Muscle of leg (tissue), 16 donors: ENCODE measurements around the gene RCAN2. TPM values are rescaled to one million over a fixed set of nuclear protein-coding genes. Genes with fewer than 3 reads are reported as not detected.

ENCODE experiments used
- DNase-seq: peaks from one replicate; pipeline ENCODE4 v3.0.0; 2013
- H3K27ac ChIP-seq: one replicate; pipeline ENCODE4 v1.5.1; 2013; ENCODE audit warnings: mild to moderate bottlenecking, low read length, control low read depth
- H3K27me3 ChIP-seq: one replicate; pipeline ENCODE4 v1.6.1; 2013; ENCODE audit warnings: low read length; ENCODE audit not compliant: control insufficient read depth, insufficient read depth
- H3K36me3 ChIP-seq: one replicate; pipeline ENCODE4 v1.6.1; 2013; ENCODE audit warnings: low read length; ENCODE audit not compliant: control insufficient read depth, insufficient read depth
- H3K4me1 ChIP-seq: one replicate; pipeline ENCODE4 v1.6.1; 2013; ENCODE audit warnings: low read length; ENCODE audit not compliant: control insufficient read depth, insufficient read depth
- H3K4me3 ChIP-seq: one replicate; pipeline ENCODE4 v1.5.1; 2013; ENCODE audit warnings: low read length, control low read depth
- H3K9me3 ChIP-seq: replicated peaks from 2 replicates; pipeline ENCODE4 v1.6.1; 2013; ENCODE audit warnings: low read depth, low read length; ENCODE audit not compliant: control insufficient read depth
- WGBS: methylation state at CpG from one replicate; pipeline ENCODE4 v1.1.5; 2013; ENCODE audit warnings: missing lambda C conversion rate; ENCODE audit not compliant: insufficient coverage; 5-methylcytosine and 5-hydroxymethylcytosine counted together
- long read RNA-seq, 11 donors: transcript quantifications; one replicate each; lab custom pipeline, GENCODE V29; 2026
- polyA plus RNA-seq, 8 donors: library from polyadenylated mRNA; unstranded; fragments of 120-200 nt; gene quantifications; one replicate each; pipeline versions ENCODE4 v1.2.1 to v1.2.3, GENCODE V29; 2013; ENCODE audit warnings: inconsistent platforms in 1 of 8, low replicate concordance in 1 of 8; ENCODE audit not compliant: insufficient read length in 8 of 8, insufficient read depth in 1 of 8
- total RNA-seq: library from RNA; stranded (reverse); fragments of 120-200 nt; gene quantifications from one replicate; pipeline ENCODE4 v1.2.4, GENCODE V29; 2013

The RCAN2 gene
- total RNA-seq (2.2 TPM), polyA plus RNA-seq (1 to 10 TPM; 2.7 to 8.2 (median 4.5) TPM)
- long read RNA-seq, donor 1 = 0 reads
- long read RNA-seq, donor 2 = 0 reads
- long read RNA-seq, donor 3 = 0 reads
- long read RNA-seq, donor 4 = 0 reads
- long read RNA-seq, donor 5, partial matches to known transcripts = 8 of 9 reads
- long read RNA-seq, donor 5, other reads (novel, unspliced or antisense) = 0 of 9 reads
- long read RNA-seq, donor 6 = 0 reads
- long read RNA-seq, donor 7 = 0 reads
- long read RNA-seq, donor 8 = 0 reads
- long read RNA-seq, donor 9 = 0 reads
- long read RNA-seq, donor 10, partial matches to known transcripts = 5 of 5 reads
- long read RNA-seq, donor 10, other reads (novel, unspliced or antisense) = 0 of 5 reads
- long read RNA-seq, donor 11 = 0 reads

GRCh38 chr6:46491201-46491627, at the start of gene RCAN2:
Gene RCAN2, minus strand, starts transcription at chr6:46491449.
- DNase-seq = peak; percentile 72
- Histone ChIP-seq H3K9me3 (no peaks in the 10 kb centered on the region), H3K4me1 (peaks cover 13% of the 10 kb centered on the region), H3K36me3 (no peaks in the 10 kb centered on the region), H3K4me3 (peak within 1 kb of the TSS; percentile 69), H3K27ac (no peak within 1 kb of the TSS), H3K27me3 (peaks cover 27% of the 10 kb centered on the region)
- WGBS = under 1% methylated on average over 49 of the region's 51 CpGs

- H3K4me3 ChIP-seq = no peak overlapping the region
- no peaks in the 10 kb centered on the region for H3K4me1 ChIP-seq
- DNase-seq = peak; percentile 32
- no peaks in the 10 kb centered on the region for H3K9me3 ChIP-seq
- no peaks in the 10 kb centered on the region for H3K36me3 ChIP-seq
- no CpG with 5 or more reads among the region's 2 CpGs for WGBS
- no peaks in the 10 kb centered on the region for H3K27me3 ChIP-seq
- H3K27ac ChIP-seq = no peak overlapping the region
Observed at GRCh38 chr6:46539866-46540265, 48.6 kb upstream of the RCAN2 start.

GRCh38 chr6:46538800-46539480, 47.7 kb upstream of the RCAN2 start:
- DNase-seq = no peak
- Histone ChIP-seq H3K27ac (no peak overlapping the region), H3K4me3 (no peak overlapping the region), H3K36me3 (no peaks in the 10 kb centered on the region), H3K4me1 (no peaks in the 10 kb centered on the region), H3K27me3 (no peaks in the 10 kb centered on the region), H3K9me3 (no peaks in the 10 kb centered on the region)
- WGBS = 80% methylated on average over 1 of the region's 6 CpGs

- H3K9me3 ChIP-seq = no peaks in the 10 kb centered on the region
- DNase-seq = no peak
- no peaks in the 10 kb centered on the region for H3K4me1 ChIP-seq
- no peak overlapping the region for H3K4me3 ChIP-seq
- H3K27ac ChIP-seq = no peak overlapping the region
- H3K36me3 ChIP-seq = no peaks in the 10 kb centered on the region
- WGBS = no CpG with 5 or more reads among the region's 3 CpGs
- no peaks in the 10 kb centered on the region for H3K27me3 ChIP-seq
Observed at GRCh38 chr6:46530896-46531295, 39.6 kb upstream of the RCAN2 start.

GRCh38 chr6:46528961-46529750, 37.9 kb upstream of the RCAN2 start:
- Histone ChIP-seq H3K9me3 (no peaks in the 10 kb centered on the region), H3K4me3 (no peak overlapping the region), H3K27ac (no peak overlapping the region), H3K4me1 (no peaks in the 10 kb centered on the region), H3K36me3 (no peaks in the 10 kb centered on the region), H3K27me3 (no peaks in the 10 kb centered on the region)
- 83% methylated on average over 1 of the region's 3 CpGs for WGBS
- DNase-seq = no peak

GRCh38 chr6:46526607-46527006, 35.4 kb upstream of the RCAN2 start:
- Histone ChIP-seq H3K36me3 (no peaks in the 10 kb centered on the region), H3K27ac (no peak overlapping the region), H3K9me3 (no peaks in the 10 kb centered on the region), H3K4me1 (no peaks in the 10 kb centered on the region), H3K27me3 (no peaks in the 10 kb centered on the region), H3K4me3 (no peak overlapping the region)
- no CpG with 5 or more reads among the region's 2 CpGs for WGBS
- DNase-seq = no peak

- Histone ChIP-seq H3K27me3 (no peaks in the 10 kb centered on the region), H3K4me3 (no peak overlapping the region), H3K27ac (no peak overlapping the region), H3K36me3 (no peaks in the 10 kb centered on the region), H3K9me3 (no peaks in the 10 kb centered on the region), H3K4me1 (no peaks in the 10 kb centered on the region)
- no peak for DNase-seq
Observed at GRCh38 chr6:46525583-46525982, 34.3 kb upstream of the RCAN2 start.

GRCh38 chr6:46521464-46521971, 30.3 kb upstream of the RCAN2 start:
- no peak overlapping the region for H3K27ac ChIP-seq
- DNase-seq = peak; percentile 60
- H3K4me1 ChIP-seq = no peaks in the 10 kb centered on the region
- H3K9me3 ChIP-seq = no peaks in the 10 kb centered on the region
- no peaks in the 10 kb centered on the region for H3K36me3 ChIP-seq
- no peaks in the 10 kb centered on the region for H3K27me3 ChIP-seq
- no peak overlapping the region for H3K4me3 ChIP-seq

- no peaks in the 10 kb centered on the region for H3K36me3 ChIP-seq
- no peaks in the 10 kb centered on the region for H3K27me3 ChIP-seq
- H3K4me3 ChIP-seq = no peak overlapping the region
- H3K4me1 ChIP-seq = peaks cover 2% of the 10 kb centered on the region
- H3K9me3 ChIP-seq = no peaks in the 10 kb centered on the region
- no peak for DNase-seq
- H3K27ac ChIP-seq = no peak overlapping the region
Observed at GRCh38 chr6:46517202-46517601, 26.0 kb upstream of the RCAN2 start.

- WGBS = 0% methylated on average over 1 of the region's 2 CpGs
- H3K4me1 ChIP-seq = peaks cover 4% of the 10 kb centered on the region
- no peak for DNase-seq
- H3K27me3 ChIP-seq = no peaks in the 10 kb centered on the region
- no peak overlapping the region for H3K27ac ChIP-seq
- H3K4me3 ChIP-seq = no peak overlapping the region
- H3K9me3 ChIP-seq = no peaks in the 10 kb centered on the region
- H3K36me3 ChIP-seq = no peaks in the 10 kb centered on the region
Observed at GRCh38 chr6:46513533-46513932, 22.3 kb upstream of the RCAN2 start.
